Measurements from ENCODE around the gene EEF2KMT.

DNA sequence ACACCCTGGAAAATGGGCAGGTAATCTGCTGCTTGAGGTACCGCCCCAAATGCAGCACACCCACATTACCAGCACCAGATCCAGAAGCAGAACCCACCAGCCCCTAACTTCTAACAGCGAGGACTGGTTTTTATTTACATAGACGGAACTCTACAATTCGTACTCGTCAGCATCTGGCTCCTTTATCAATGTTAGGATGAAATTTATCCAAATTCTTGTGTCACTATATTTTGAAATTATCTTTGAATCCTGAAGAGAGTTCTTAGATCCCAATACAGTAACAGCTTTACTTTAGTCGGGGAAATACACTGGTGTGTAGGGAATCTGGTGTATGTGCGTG is 26.3 kb downstream of the EEF2KMT start:
- TF ChIP-seq, protein P1, sequence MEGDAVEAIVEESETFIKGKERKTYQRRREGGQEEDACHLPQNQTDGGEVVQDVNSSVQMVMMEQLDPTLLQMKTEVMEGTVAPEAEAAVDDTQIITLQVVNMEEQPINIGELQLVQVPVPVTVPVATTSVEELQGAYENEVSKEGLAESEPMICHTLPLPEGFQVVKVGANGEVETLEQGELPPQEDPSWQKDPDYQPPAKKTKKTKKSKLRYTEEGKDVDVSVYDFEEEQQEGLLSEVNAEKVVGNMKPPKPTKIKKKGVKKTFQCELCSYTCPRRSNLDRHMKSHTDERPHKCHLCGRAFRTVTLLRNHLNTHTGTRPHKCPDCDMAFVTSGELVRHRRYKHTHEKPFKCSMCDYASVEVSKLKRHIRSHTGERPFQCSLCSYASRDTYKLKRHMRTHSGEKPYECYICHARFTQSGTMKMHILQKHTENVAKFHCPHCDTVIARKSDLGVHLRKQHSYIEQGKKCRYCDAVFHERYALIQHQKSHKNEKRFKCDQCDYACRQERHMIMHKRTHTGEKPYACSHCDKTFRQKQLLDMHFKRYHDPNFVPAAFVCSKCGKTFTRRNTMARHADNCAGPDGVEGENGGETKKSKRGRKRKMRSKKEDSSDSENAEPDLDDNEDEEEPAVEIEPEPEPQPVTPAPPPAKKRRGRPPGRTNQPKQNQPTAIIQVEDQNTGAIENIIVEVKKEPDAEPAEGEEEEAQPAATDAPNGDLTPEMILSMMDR (IDR thresholded peaks at IDR 0.05), result no peak
- TF ChIP-seq POLR2A (IDR thresholded peaks at IDR 0.05), result no peak
